ENCODE measurements around the gene TBC1D8. TPM values are rescaled to one million over a fixed set of nuclear protein-coding genes. Genes with fewer than 3 reads are reported as not detected.

The TBC1D8 gene
- total and polyA plus RNA-seq, 2 of the 8 experiments (the other 6 are each of a cell fraction or from before 2014, with no cell fraction given): 20.8 to 21.8 TPM

DNA sequence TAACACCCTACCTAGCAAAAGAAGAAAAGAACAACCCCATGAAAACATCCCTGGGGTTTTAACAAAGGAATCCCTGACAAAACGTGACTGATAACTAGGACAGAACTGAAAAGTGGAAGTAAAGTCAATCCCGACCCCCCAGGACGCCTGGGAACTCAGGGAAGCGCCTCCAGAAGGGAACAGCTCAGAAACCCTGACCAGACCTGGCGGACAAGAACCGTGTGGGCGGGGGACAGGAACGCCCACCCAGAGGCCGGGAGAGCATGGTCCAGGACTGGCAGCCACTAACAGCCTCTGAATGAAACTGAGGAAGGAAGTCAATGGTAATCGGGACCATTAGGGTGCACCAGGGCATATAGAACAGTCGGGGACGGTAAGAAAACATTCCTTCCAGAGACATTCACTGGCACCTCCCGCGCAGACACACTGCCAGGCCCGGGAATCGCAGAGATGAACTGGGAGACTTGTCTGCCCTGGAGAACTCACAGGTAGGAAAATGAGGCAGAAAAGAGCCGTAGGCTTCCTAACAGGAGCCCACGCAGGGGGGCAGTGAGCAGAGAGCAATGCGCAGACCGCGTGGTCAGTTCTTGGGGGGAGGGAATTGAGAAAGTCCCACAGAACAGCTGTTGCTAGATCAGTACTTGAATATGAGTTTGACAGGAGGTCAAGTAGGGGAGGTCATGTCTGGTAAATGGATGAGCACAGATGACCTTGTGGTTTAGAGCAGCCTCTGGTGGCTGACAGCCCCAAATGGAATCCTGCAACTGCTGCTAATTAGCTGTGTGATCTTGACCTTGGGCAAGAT lies 1.3 kb upstream of the TBC1D8 start:
- ChIA-PET CTCF (ENCODE audit: partially characterized antibody) (interaction anchor here (0.6 to 4.7 kb wide), 26 partner anchors 8 to 557 kb away, joined by 3 to 64 read pairs (median 6); partner anchors contain the start of gene RPL31), POLR2A (ENCODE audit: partially characterized antibody) (interaction anchor here (1.2 to 16.5 kb wide), 6 partner anchors 11 to 147 kb away, joined by 3 to 151 read pairs (median 3); partner anchors contain the start of gene RPL31)
- WGBS, 2 experiments (ENCODE audit: extremely low coverage in 1 of 2, insufficient coverage in 1 of 2, insufficient read length in 1 of 2, insufficient replicate concordance in 2 of 2, low coverage in 1 of 2, low lambda C conversion rate in 2 of 2, missing lambda C conversion rate in 1 of 2): 6% methylated on average over 21 of the region's 21 CpGs; no CpG with 5 or more reads in 1 of the 2 experiments
- Histone ChIP-seq H3K23ac (ENCODE audit: insufficient read length) (no peak overlapping the region), H3K79me1 (ENCODE audit: low read depth, low read length) (peaks cover 3% of the 10 kb centered on the region; the same call in 1 of the 2 replicates), H2BK20ac (ENCODE audit: low read length) (no peak overlapping the region), H2BK15ac (ENCODE audit: low read length) (no peak overlapping the region), H2BK5ac (ENCODE audit: low read depth, low read length) (no peak overlapping the region; the same call in 1 of the 2 replicates), H3K23me2 (ENCODE audit: low read depth, low read length) (peaks cover 21% of the 10 kb centered on the region), H2AK5ac (ENCODE audit: low read depth, low read length) (no peak overlapping the region), H3K4me2 (ENCODE audit: insufficient read depth in 1 of 2, low read depth in 2 of 2, low read length in 2 of 2) (peak overlapping the region; percentile 75 to 89), H3K27me3 (replicated peaks in 1 of 4; ENCODE audit: control insufficient read depth in 3 of 4, extremely low read depth in 1 of 4, insufficient read depth in 3 of 4, low read length in 3 of 4) (peaks cover 0 to 8% (median 2%) of the 10 kb centered on the region in 4 experiments; a peak in 4 of 7 replicates), H4K8ac (ENCODE audit: extremely low read depth, insufficient read depth, low read length) (no peak overlapping the region), H2BK120ac (replicated peaks; ENCODE audit: low read depth, low read length) (no peak overlapping the region), H3K4me3 (ENCODE audit: extremely low read depth in 1 of 4, insufficient read depth in 2 of 4, low read depth in 3 of 4, low read length in 4 of 4) (peak overlapping the region; percentile 62 to 80 (median 72); a peak in 7 of 8 replicates), H2AFZ (ENCODE audit: low read length) (no peak overlapping the region), H2BK12ac (ENCODE audit: low read depth, low read length) (no peak overlapping the region), H3K4me1 (replicated peaks in 1 of 4; ENCODE audit: control insufficient read depth in 3 of 4, insufficient read depth in 4 of 4, low read length in 3 of 4) (peaks cover 6 to 10% (median 8%) of the 10 kb centered on the region in 4 experiments), H3K36me3 (ENCODE audit: control insufficient read depth in 2 of 4, insufficient read depth in 4 of 4, low read length in 3 of 4) (no peaks in the 10 kb centered on the region), H3K9ac (replicated peaks in 1 of 4; ENCODE audit: extremely low read depth in 1 of 4, low read depth in 3 of 4, low read length in 3 of 4) (no peak overlapping the region), H3K56ac (replicated peaks; ENCODE audit: insufficient read length, low read depth, low read length) (no peak overlapping the region), H4K20me1 (replicated peaks in 1 of 2; ENCODE audit: control insufficient read depth in 1 of 2, insufficient read depth in 2 of 2, low read length in 2 of 2) (no peaks in the 10 kb centered on the region), H3K14ac (ENCODE audit: insufficient read length) (no peak overlapping the region), H3K18ac (ENCODE audit: extremely low read depth, low read length) (no peak overlapping the region), H3K79me2 (ENCODE audit: control insufficient read depth in 1 of 2, insufficient read depth in 2 of 2, low read length in 2 of 2) (peaks cover 0 to 29% of the 10 kb centered on the region in 2 experiments; a peak in 2 of 4 replicates), H4K5ac (ENCODE audit: insufficient read length, low read depth, low read length) (no peak overlapping the region), H3K4ac (replicated peaks; ENCODE audit: insufficient read length, low read depth, low read length) (no peak overlapping the region), H3K9me3 (ENCODE audit: insufficient read depth in 2 of 2, low read depth in 1 of 2, low read length in 1 of 2) (no peaks in the 10 kb centered on the region), H3K27ac (ENCODE audit: low read depth, low read length) (no peak overlapping the region), H4K91ac (replicated peaks; ENCODE audit: insufficient read length, low read length) (no peak overlapping the region)
- no peak for FAIRE-seq
- DNase-seq (ENCODE audit: low read depth in 1 of 2, low spot score in 2 of 2): peak in 1 of 2 experiments; percentile 76
- TF ChIP-seq RAD21 (IDR thresholded peaks at IDR 0.05 in 1 of 2, conservative IDR thresholded peaks at IDR 0.05 in 1 of 2; ENCODE audit: low read depth in 2 of 2, low read length in 2 of 2): peak; percentile 95 to 96
- TF ChIP-seq CEBPB (IDR thresholded peaks at IDR 0.05; ENCODE audit: low read depth, low read length): 0 out of 2 replicates have a peak, but pooled peaks have one; percentile 12
- peak; percentile 93 for TF ChIP-seq SIN3A (conservative IDR thresholded peaks at IDR 0.05 in 1 of 2, IDR thresholded peaks at IDR 0.05 in 1 of 2; ENCODE audit: low read depth in 1 of 2, low read length in 2 of 2)
- no peak for TF ChIP-seq SIRT6 (IDR thresholded peaks at IDR 0.05; ENCODE audit: low read length)
- no peak for TF ChIP-seq RXRA (IDR thresholded peaks at IDR 0.05; ENCODE audit: insufficient read depth, low read depth, low read length)
- TF ChIP-seq JUND (IDR thresholded peaks at IDR 0.05; ENCODE audit: low read length): 0 out of 2 replicates have a peak, but pooled peaks have one; percentile 31
- TF ChIP-seq TEAD4 (IDR thresholded peaks at IDR 0.05; ENCODE audit: low read depth, low read length): peak; percentile 36; the same call in 1 of the 2 replicates
- TF ChIP-seq EGR1 (IDR thresholded peaks at IDR 0.05; ENCODE audit: borderline replicate concordance, low read depth, low read length): peak; percentile 69
- peak in 1 of 2 experiments; percentile 42; a peak in 1 of 4 replicates for TF ChIP-seq HDAC2 (IDR thresholded peaks at IDR 0.05; ENCODE audit: borderline replicate concordance in 1 of 2, low read depth in 2 of 2, low read length in 2 of 2)
- no peak for TF ChIP-seq TBP (IDR thresholded peaks at IDR 0.05; ENCODE audit: low read depth, low read length)
- TF ChIP-seq SP4 (IDR thresholded peaks at IDR 0.05; ENCODE audit: low read length): no peak
